ENCODE results near the gene PLEKHA7.

The PLEKHA7 gene

DNA sequence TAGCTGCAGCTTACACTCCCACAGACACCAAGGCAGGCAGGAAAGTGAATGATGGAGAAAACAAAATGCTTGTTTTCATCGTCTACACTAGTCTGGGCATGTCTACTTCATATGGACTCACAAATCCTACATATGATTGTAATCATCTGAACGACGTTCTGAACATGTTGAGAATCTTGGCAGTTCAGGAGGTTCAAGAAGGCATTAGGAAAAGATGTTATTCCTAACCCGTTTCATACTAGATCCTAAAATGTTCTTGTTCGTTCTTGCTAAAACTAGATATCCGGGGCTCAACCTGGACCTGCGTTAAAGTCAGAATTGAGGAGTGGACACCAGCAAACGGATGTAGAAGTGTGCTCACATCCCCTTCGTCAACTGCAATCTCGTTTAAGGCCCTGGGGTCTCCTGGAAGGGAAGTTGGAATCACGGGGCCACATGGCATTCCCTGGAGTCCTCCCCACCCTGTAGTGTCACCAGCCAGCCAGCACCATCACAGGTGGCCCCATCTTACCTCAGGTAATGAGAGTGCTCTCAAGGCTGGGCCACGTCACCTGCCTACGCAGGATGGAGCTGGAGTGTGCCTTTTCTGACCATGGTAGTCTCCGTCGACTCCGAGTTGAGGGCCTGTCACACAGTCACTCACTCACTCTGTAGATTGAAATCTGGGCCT lies 238.5 kb downstream of the PLEKHA7 start:
- DNase-seq (ENCODE audit: insufficient read length, low spot score), result no peak
- FAIRE-seq, result no peak
- TF ChIP-seq, protein P1, sequence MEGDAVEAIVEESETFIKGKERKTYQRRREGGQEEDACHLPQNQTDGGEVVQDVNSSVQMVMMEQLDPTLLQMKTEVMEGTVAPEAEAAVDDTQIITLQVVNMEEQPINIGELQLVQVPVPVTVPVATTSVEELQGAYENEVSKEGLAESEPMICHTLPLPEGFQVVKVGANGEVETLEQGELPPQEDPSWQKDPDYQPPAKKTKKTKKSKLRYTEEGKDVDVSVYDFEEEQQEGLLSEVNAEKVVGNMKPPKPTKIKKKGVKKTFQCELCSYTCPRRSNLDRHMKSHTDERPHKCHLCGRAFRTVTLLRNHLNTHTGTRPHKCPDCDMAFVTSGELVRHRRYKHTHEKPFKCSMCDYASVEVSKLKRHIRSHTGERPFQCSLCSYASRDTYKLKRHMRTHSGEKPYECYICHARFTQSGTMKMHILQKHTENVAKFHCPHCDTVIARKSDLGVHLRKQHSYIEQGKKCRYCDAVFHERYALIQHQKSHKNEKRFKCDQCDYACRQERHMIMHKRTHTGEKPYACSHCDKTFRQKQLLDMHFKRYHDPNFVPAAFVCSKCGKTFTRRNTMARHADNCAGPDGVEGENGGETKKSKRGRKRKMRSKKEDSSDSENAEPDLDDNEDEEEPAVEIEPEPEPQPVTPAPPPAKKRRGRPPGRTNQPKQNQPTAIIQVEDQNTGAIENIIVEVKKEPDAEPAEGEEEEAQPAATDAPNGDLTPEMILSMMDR (IDR thresholded peaks at IDR 0.05; ENCODE audit: insufficient read depth, missing control alignments), result no peak

DNA sequence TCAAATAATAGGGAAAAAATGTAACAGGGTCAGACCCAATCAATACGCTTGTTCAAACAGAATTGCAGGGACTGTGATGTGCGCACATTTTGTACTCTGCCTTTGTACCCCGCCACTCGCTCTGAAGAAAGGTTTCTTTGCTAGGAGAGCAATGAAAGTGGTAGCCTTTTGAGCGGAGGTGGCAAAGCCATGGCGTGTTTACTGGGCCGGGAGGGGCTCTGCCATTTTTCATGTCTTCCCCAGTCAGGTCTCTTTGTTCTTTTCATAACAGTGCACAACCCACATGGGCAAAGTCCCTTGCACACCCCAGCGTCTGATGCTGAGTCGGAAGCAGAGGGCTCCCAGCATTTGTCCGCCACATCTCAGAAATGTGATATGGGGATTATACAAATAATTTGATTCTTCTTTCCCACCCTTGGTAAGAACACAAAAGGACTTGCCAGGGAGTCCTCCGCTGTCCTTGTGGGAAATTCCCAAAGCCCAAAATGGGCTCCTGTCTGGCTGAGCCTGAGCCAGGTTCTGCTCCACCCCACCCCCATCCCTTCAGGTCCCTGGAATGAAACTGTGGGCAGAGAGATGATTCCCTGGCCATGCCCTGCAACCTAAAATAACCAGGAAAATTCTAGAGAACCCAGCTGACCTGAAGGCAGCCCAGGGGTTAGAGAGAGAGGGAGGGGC lies 239.1 kb downstream of the PLEKHA7 start:
- FAIRE-seq (no peak), DNase-seq (ENCODE audit: insufficient read length, low spot score) (no peak)
- TF ChIP-seq, protein P1 (IDR thresholded peaks at IDR 0.05; ENCODE audit: insufficient read depth, missing control alignments), result no peak

DNA sequence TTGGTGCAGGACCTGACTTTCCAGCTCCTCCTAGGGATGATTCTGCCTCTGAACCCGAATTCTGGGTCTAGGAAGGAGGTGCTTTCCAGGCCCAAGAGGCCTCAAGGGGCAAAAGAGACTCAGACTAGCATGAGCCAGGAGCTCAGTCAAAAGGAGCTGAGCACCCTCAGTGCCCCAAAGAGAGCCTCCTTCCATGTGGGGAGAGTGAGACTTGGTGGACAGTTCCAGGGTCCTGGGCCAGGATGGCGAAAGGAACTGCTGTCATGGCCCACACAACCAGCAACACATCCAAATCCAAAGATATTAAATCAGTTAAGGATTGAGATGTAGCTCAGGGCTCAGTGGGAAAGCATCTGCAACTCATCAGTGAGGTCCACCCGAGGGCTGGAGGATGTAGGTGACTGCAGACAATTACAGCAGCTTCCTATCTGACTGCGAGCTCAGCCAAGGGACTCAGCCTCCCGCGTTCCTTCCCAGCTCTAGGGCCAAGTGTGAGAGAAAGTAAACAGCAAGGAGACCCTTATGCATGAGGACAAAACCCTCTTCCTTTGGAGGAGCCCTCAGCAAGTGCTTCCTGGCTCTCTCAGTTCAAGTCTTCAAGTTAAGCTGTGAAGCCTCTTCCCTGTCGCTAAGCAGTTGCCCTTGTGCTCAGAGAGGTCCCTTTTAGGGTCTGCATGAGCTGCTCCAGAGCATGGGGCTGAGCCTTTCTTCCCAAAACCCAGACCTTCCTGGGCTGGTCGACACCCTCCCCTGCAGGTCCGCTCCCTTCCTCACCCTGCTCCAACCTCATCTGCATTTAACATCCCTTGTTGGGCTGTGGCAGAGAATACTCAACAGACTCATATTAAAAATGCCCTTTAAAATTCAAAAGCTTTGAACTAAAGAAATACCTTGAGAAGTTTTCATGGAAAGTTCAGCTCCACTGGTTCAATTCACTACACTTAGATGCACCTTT lies 240.0 kb downstream of the PLEKHA7 start:
- DNase-seq (ENCODE audit: insufficient read length, low spot score), result no peak
- FAIRE-seq, result no peak
- TF ChIP-seq, protein P1 (IDR thresholded peaks at IDR 0.05; ENCODE audit: insufficient read depth, missing control alignments), result no peak

DNA sequence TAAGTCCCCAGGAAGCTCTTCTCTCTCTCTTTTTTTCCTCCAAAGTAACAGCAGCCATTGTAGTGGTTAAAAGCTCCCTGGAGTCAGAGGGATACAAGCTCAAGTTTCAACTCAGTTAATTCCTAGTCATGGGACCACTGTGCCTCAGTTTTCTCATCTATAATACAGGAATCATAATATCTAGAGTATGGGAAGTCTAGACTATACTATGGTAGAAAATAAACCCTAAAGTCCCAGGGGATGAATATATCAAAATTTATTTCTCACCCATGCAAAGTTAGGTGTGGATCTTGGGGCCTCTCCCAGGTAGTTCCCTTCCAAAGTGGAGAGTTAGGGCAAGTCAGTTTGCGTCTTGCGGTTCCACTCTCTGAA lies 242.1 kb downstream of the PLEKHA7 start:
- TF ChIP-seq, protein P1 (IDR thresholded peaks at IDR 0.05; ENCODE audit: insufficient read depth, missing control alignments), result no peak
- FAIRE-seq (no peak), DNase-seq (ENCODE audit: insufficient read length, low spot score) (no peak)

DNA sequence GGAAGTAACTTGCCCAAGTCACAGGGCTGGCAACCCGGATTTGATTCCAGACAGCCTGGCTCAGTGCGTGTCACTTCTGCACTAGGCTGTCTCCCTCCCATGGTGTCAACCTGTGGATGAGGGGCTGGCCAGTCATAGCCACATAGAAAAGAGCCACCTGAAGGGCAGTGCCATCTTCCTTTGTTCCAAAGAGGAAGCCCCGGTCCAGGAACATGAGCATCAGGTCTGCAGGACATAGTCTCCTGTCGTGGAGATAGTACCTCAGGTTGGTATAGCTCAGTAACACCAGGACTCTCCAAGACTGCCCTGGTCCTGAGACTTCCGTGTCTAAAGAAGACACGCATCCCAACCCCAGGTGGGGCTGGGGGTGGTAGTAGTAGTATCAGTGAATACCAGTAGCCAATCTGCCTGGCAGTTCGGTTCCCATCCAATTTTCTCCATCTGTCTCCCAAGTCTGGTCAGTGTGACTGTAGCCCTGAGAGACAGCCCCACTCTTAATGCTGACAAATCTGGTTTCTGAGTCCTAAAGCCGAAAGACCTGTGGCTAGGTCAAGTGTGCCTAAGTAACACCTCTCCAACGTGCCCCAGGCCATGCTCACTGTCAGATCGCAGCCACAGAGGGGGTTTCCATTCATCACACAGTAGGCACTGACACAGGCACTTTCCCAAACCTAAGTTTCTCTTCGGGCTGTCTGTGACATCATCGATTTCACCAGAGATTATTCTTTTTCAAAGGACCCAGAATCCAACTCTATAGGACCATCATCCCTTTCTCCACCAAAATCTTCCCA lies 242.7 kb downstream of the PLEKHA7 start:
- FAIRE-seq, result no peak
- TF ChIP-seq, protein P1 (IDR thresholded peaks at IDR 0.05; ENCODE audit: insufficient read depth, missing control alignments), result no peak

DNA sequence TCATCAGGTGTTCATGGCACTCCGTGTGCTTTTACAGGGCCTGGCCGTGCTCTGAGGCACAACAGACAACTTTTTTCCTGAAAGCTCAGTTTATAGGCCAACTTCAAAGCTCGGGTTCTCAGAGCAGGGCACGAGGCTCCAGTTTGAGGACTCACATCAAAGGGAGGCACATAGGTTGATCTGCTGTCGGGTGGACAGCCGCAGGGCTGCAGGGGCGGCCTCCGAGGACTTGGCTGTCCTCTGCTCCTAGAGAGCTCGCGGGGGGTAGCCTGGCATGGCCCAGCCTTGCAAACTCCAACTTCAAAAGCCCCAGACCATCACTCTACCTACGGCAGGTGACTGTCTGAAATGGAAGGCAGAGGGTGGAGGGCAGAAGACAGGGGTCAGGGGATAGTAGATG lies 244.2 kb downstream of the PLEKHA7 start:
- TF ChIP-seq, protein P1 (IDR thresholded peaks at IDR 0.05; ENCODE audit: insufficient read depth, missing control alignments), result no peak
- DNase-seq (ENCODE audit: insufficient read length, low spot score), result no peak
- no peak for FAIRE-seq

More for the DNA sequence above, 242.7 kb downstream of the PLEKHA7 start:
- DNase-seq (ENCODE audit: insufficient read length, low spot score), result no peak
